GM19240 (cell line): ENCODE measurements around the gene BSN.

Experiments
- DNase-seq: peaks from one replicate; pipeline ENCODE4 v3.0.0; 2011; ENCODE audit warnings: low spot score; ENCODE audit not compliant: insufficient read length

Gene BSN

DNA sequence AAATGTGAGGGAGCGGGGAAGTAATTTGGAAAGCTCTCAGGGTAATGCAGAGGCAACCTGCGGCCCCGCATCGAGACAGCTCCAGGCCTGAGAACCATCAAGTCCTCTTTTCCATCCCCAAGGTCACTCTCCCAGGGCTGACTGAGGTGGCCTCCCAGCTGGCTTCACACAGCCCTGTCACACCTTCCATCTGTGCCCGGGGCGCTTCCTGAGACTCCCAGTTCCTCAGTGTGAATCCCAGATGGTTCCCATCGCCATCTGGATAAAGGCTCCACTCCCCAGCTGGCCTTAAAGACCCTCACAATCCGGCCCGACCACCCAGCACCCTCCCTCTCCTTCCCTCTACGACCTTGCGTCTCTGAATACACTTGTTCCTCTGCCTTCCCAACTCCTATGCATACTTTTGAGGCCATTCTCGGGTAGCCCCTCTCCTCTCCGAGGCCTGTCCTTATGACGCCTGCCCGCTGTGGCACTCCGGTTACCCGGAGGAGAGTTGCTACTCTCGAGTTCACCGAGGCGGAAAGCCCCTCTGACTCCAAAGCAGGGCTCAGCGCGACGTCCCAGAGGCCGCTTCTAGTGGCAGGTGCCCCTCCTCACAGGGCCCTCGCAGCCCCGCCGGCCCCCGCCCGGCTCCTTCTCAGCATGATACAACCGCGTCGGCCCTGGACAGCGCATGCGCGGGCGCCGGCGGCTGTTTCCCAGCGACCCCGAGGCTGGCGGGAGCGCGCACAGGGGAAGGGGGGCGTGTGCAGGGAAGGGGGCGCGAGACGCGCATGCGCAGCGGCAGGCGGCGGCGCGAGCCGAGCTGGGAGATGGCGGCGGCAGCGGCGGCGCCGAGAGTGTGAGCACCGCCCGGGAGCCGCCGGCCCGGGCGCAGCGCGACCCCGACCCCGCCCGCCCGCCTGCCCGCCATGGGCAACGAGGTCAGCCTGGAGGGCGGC is at the start of gene BSN:
Gene BSN (plus strand): TSS at position 786 of the 941 bp plus-strand sequence. CDS start 126 bp downstream, at position 912.
- peak; percentile 96 for DNase-seq

DNA sequence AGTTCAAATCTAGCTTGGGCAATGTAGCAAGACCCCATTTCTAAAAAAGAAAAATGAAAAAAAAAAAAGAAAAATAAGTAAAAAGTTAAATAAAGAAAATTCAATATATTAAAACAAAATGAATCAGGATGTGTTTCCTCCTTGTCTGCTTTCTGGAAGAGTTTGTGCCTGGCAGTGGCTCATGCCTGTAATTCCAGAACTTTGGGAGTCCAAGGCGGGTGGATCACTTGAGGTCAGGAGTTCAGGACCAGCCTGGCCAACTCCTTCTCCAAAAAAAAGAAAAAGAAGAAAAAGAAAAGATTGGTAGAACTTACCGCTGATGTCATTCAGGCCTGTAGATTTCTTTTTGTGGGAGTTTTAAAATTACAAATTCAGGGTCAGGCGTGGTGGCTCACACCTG is 47.4 kb upstream of the BSN start:
- no peak for DNase-seq

DNA sequence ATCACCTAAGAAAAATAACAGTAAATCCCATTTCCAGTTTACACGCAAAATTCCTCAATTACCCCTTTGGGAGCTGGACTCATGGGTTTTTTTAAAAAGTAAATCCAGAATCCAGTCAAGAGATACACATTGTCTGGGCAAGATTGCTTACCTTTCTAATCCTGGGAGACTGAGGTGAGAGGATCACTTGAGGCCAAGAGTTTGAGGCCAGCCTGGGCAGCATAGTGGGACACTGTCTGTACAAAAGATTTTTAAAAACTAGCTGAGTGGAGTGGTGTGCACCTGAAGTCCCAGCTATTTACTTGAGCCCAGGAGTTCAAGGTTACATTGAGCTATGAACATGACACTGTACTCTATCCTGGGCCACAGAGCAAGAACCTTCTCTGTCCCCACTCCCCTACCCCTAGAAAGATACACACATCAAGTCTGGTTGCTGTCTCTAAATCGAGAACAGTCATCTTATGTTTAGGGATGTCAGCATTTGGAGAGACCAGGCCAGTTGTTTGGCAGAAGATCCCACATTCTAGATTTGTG is 45.2 kb upstream of the BSN start:
- no peak for DNase-seq

- no peak for DNase-seq
Measured at GRCh38 chr3:49511639-49512038, 42.6 kb upstream of the BSN start.

- DNase-seq = no peak
Measured at GRCh38 chr3:49512781-49513355, 41.4 kb upstream of the BSN start.

DNA sequence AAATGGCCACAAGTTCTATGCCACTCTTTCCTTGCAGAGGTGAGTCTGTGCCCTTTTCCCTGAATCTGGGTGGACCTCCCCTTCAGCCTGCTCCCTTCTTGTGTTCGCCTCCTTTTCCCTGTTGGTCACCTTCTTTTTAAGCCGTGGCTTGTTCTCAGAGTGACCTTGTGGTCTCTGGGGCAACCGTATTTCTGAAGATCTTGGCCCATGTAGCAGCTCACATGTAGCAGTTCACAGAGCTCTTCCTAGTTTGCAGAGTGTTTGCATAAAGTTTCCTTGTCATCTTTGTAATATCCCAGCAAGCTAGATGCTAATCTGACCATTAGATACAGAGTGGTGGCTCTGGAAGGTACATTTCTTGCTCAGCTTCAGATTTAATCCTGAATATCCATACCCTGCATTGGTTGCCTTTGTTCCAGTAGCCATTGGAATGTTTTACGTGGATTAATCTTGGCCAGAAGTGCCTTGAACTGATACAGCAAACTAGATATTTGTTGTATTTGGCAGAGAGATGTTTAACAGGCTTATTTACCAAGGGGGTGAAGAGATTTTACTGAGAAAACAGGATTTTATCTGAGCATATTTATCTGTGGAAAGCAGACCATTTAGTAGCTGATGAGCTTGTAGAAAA is 40.7 kb upstream of the BSN start:
- no peak for DNase-seq

DNA sequence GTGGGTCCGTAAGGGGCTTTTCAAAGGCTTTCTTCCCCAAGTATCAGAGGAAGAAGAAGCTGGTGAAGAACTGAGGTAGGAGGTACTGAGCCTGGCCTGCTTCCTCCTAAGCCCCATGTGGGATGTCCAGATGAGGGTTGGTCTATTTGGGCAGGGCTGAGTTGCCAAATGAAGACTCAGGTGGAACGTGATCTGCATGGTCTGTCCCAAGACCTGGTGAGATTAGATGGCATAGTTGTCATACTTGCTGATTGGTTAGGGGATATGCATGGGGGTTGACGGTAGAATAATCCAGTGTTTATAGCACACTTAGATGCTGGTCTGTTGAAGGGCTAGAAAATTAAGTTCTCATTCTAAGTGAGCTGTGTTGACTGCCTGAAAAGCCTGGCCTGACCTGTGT is 36.3 kb upstream of the BSN start:
- no peak for DNase-seq

- DNase-seq = no peak
Measured at GRCh38 chr3:49518441-49518840, 35.8 kb upstream of the BSN start.

DNA sequence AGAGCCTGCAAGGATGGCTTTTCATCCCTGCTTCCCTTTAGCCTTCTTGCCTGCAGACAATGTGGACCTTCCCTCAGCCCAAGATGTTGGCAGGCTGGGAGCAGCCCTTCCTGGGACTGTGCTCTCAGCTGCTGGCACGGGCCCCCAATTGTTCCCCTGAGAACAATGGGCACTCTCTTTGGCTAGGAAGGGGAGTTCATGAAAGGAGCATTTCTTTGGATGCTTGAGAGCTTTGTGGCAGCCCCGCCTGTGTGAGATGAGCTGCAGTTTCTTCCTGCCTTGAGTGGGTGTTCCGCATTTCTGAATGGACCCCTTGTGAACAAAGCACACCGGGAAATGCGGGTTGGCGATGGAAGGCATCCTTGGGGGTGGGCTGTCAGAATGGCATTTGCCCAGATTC is 35.0 kb upstream of the BSN start:
- DNase-seq = no peak

DNA sequence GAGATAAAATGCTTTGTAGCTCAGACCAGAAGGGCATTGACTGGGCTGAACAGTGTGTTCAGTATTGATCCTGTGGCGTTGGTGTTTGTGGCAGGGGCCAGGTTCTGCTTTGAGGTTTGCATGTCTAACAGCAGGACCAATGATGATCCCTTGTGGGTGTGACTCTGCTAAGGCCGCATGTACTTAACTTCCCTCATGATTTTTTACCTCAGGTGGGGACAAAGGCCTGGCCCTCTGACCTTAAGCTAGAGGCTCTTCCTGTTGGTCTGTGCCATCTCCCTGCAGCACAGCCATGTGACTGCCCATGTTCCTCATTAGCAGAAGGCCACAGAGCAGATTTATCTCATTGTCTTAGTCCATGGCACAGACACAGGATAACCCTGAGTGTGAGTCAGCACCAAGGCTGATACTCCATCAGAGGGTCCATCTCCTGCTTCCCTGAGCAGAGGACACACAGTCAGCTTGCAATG is 34.3 kb upstream of the BSN start:
- DNase-seq = no peak

GRCh38 chr3:49523756-49524747 is 30.2 kb upstream of the BSN start:
- no peak for DNase-seq

GRCh38 chr3:49529567-49529966 is 24.7 kb upstream of the BSN start:
- DNase-seq = no peak

DNA sequence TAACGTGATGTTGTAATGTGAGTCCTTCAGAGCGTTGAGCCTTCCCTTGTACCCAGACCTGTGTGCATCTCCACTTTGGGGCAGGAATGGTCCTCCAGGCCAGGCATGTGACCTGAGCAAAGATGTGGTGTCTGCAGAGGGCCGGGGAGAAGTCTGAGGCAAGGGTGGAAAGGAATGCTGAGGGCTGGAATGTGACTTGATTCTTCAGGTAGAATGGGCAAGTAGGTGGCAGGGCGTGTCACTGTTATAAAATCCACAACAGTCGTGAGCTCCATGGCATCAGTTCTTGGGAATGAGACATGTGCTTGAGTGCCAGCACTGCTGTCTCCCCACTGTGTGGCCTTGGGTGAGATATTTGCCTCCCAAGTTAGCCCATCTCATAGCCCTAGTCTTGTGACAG is 24.0 kb upstream of the BSN start:
- no peak for DNase-seq

DNA sequence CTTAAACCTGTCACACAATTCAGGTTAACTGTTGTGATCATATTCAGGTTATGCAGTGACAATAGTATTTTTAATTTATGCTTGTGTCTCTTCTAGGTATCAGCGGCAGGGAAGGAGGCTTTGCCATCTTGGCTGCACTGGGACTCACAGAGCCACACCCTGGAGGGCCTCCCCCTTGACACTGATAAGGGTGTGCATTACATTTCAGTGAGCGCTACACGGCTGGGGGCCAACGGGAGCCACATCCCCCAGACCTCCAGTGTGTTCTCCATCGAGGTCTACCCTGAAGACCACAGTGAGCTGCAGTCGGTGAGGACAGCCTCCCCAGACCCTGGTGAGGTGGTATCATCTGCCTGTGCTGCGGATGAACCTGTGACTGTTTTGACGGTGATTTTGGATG is 23.6 kb upstream of the BSN start:
- no peak for DNase-seq

DNA sequence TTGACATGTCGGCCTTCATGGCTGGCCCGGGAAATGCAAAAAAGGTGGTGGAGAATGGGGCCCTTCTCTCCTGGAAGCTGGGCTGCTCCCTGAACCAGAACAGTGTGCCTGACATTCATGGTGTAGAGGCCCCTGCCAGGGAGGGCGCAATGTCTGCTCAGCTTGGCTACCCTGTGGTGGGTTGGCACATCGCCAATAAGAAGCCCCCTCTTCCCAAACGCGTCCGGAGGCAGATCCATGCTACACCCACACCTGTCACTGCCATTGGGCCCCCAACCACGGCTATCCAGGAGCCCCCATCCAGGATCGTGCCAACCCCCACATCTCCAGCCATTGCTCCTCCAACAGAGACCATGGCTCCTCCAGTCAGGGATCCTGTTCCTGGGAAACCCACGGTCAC is 23.1 kb upstream of the BSN start:
- no peak for DNase-seq

DNA sequence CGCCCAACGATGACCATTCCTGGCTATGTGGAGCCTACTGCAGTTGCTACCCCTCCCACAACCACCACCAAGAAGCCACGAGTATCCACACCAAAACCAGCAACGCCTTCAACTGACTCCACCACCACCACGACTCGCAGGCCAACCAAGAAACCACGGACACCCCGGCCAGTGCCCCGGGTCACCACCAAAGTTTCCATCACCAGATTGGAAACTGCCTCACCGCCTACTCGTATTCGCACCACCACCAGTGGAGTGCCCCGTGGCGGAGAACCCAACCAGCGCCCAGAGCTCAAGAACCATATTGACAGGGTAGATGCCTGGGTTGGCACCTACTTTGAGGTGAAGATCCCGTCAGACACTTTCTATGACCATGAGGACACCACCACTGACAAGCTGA is 22.6 kb upstream of the BSN start:
- no peak for DNase-seq

- no peak for DNase-seq
Measured at GRCh38 chr3:49533031-49533430, 21.2 kb upstream of the BSN start.

DNA sequence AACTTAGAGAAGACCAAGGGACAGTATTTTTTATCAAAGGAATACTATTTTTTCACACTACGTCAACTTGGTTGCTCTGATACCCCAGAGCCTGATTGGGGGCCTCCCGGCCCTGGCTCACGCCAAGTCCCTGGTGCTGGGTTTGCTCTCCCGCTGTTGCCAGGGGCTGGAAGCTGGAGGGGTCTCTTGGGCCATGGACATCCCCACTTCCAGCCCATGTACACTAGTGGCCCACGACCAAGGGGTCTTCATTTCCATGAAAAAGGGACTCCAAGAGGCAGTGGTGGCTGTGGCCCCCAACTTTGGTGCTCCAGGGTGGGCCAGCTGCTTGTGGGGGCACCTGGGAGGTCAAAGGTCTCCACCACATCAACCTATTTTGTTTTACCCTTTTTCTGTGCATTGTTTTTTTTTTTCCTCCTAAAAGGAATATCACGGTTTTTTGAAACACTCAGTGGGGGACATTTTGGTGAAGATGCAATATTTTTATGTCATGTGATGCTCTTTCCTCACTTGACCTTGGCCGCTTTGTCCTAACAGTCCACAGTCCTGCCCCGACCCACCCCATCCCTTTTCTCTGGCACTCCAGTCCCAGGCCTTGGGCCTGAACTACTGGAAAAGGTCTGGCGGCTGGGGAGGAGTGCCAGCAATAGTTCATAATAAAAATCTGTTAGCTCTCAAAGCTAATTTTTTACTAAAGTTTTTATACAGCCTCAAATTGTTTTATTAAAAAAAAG is 20.3 kb upstream of the BSN start:
- no peak for DNase-seq

DNA sequence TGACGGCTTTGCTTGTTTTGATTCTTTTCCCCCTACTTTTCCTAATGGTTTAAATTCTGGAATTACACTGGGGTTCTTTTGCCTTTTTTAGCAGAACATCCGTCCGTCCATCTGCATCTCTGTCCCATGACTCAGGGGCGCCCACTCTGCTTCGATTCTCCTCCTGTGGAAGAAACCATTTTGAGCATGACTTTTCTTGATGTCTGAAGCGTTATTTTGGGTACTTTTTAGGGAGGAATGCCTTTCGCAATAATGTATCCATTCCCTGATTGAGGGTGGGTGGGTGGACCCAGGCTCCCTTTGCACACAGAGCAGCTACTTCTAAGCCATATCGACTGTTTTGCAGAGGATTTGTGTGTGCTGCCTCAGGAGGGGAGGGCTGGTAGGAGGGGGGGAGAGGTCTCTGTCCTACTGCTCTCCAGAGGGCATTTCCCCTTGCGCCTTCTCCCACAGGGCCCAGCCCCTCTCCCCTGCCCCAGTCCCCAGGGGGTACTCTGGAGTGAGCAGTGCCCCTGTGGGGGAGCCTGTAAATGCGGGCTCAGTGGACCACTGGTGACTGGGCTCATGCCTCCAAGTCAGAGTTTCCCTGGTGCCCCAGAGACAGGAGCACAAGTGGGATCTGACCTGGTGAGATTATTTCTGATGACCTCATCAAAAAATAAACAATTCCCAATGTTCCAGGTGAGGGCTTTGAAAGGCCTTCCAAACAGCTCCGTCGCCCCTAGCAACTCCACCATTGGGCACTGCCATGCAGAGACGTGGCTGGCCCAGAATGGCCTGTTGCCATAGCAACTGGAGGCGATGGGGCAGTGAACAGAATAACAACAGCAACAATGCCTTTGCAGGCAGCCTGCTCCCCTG is 19.5 kb upstream of the BSN start:
- no peak for DNase-seq
